Thoracic aorta (tissue), 2 donors: ENCODE measurements around the gene SPAG8. TPM values are rescaled to one million over a fixed set of nuclear protein-coding genes. Genes with fewer than 3 reads are reported as not detected.

Experiments used
- ATAC-seq: fragments of 150-250 bp; one replicate; pipeline ENCODE4 v1.8.0; 2017; ENCODE audit warnings: low read depth; ENCODE audit not compliant: insufficient number of reproducible peaks, low FRiP score
- DNase-seq: peaks from one replicate; pipeline ENCODE4 v3.0.0-alpha.2; 2020; ENCODE audit warnings: low spot score
- H3K27ac ChIP-seq, 2 donors: fragments of 200-600 bp; sonication (generic); 1 replicate in 1 of 2; 2 replicates in 1 of 2; pipeline ENCODE4 v1.5.1; 2016; ENCODE audit warnings: mild to moderate bottlenecking in 2 of 2, moderate library complexity in 2 of 2
- H3K27me3 ChIP-seq: fragments of 200-600 bp; sonication (generic); replicated peaks from 2 replicates; pipeline ENCODE4 v1.6.0; 2016; ENCODE audit warnings: mild to moderate bottlenecking; ENCODE audit not compliant: insufficient read depth
- H3K36me3 ChIP-seq: fragments of 200-600 bp; sonication (generic); one replicate; pipeline ENCODE4 v1.5.1; 2016
- H3K4me1 ChIP-seq, 2 donors: fragments of 200-600 bp; sonication (generic); 1 replicate in 1 of 2; 2 replicates in 1 of 2; pipeline versions ENCODE4 v1.5.1 to v1.6.0; 2016; ENCODE audit warnings: low read depth in 2 of 2, mild to moderate bottlenecking in 1 of 2; ENCODE audit not compliant: control insufficient read depth in 1 of 2
- H3K4me3 ChIP-seq: fragments of 200-600 bp; sonication (generic); 2 replicates; pipeline ENCODE4 v1.5.1; 2016; ENCODE audit warnings: mild to moderate bottlenecking
- H3K9me3 ChIP-seq: fragments of 200-600 bp; sonication (generic); 2 replicates; pipeline ENCODE4 v1.5.1; 2016
- total RNA-seq, 2 donors: library from RNA; depleted of rRNA; stranded (reverse); fragments of >200 nt; gene quantifications; one replicate each; pipeline versions ENCODE4 v1.1.0 to v1.2.3, GENCODE V29; 2016
- TF ChIP-seq, protein P1 (sequence below): fragments of 200-600 bp; sonication (generic); IDR thresholded peaks from one replicate; pipeline ENCODE4 v1.5.1; 2019; ENCODE audit warnings: antibody characterized with exemption

Gene SPAG8
- total RNA-seq, 2 donors from 2014 or later = 0.21 to 5.7 TPM

GRCh38 chr9:35852267-35852815, 40.3 kb upstream of the SPAG8 start:
- Histone ChIP-seq H3K27me3 (no peaks in the 10 kb centered on the region), H3K4me3 (no peak overlapping the region), H3K4me1 (peaks cover 7 to 14% of the 10 kb centered on the region in 2 donors), H3K9me3 (no peaks in the 10 kb centered on the region), H3K27ac (no peak overlapping the region), H3K36me3 (peaks cover 4% of the 10 kb centered on the region)
- TF ChIP-seq, protein P1, sequence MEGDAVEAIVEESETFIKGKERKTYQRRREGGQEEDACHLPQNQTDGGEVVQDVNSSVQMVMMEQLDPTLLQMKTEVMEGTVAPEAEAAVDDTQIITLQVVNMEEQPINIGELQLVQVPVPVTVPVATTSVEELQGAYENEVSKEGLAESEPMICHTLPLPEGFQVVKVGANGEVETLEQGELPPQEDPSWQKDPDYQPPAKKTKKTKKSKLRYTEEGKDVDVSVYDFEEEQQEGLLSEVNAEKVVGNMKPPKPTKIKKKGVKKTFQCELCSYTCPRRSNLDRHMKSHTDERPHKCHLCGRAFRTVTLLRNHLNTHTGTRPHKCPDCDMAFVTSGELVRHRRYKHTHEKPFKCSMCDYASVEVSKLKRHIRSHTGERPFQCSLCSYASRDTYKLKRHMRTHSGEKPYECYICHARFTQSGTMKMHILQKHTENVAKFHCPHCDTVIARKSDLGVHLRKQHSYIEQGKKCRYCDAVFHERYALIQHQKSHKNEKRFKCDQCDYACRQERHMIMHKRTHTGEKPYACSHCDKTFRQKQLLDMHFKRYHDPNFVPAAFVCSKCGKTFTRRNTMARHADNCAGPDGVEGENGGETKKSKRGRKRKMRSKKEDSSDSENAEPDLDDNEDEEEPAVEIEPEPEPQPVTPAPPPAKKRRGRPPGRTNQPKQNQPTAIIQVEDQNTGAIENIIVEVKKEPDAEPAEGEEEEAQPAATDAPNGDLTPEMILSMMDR = no peak
- ATAC-seq (no peak), DNase-seq (no peak)

- Histone ChIP-seq H3K4me1 (peaks cover 20 to 43% of the 10 kb centered on the region in 2 donors), H3K9me3 (no peaks in the 10 kb centered on the region), H3K4me3 (no peak overlapping the region), H3K36me3 (no peaks in the 10 kb centered on the region), H3K27ac (peak overlapping the region; percentile 23 to 40), H3K27me3 (no peaks in the 10 kb centered on the region)
- ATAC-seq = peak; percentile 45
- TF ChIP-seq, protein P1 = no peak
- no peak for DNase-seq
These were observed 35.9 kb upstream of the SPAG8 start for GRCh38 chr9:35847792-35848572.

DNA sequence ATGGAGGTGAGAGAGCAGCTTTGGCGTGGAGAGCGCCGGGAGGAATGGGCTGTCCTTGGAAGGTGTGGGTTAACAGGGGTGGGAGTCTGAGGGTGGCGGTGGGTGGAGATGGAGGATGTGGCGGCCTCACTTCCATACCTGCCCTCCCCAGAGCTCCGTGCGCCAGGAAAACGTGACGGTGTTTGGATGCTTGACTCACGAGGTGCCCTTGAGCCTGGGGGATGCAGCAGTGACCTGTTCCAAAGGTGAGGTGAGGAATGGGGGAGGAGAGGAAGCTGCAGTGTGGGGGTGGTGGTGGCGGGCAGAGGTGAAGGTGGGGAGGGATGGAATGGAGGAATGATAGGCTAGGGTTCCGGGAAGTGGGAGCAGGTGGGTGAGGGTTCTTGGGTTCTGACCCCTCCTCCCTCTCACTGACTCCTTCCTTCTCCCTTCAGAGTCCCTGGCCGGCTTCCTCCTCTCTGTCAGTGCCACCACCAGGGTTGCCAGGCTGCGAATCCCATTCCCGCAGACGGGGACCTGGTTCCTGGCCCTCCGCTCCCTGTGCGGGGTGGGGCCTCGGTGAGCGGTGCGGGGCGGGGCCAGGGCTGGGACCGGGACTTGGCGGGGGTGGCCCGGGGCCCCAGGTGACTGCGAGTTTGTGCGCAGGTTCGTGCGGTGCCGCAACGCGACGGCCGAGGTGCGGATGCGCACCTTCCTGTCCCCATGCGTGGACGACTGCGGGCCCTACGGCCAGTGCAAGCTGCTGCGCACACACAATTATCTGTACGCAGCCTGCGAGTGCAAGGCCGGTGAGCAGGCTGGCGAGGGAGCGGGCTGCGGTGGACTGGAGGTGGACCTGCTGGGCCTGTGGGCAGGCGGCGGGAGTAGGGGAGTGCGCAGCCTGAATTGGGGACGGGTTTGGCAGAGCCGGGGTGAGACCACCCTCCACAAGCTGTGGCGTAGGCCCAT, 34.0 kb upstream of the SPAG8 start:
- Histone ChIP-seq H3K36me3 (no peaks in the 10 kb centered on the region), H3K4me1 (peaks cover 20 to 43% of the 10 kb centered on the region in 2 donors), H3K27ac (peak overlapping the region; percentile 3 to 39), H3K9me3 (no peaks in the 10 kb centered on the region), H3K27me3 (no peaks in the 10 kb centered on the region), H3K4me3 (no peak overlapping the region)
- DNase-seq (no peak), ATAC-seq (no peak)
- TF ChIP-seq, protein P1 = no peak

DNA sequence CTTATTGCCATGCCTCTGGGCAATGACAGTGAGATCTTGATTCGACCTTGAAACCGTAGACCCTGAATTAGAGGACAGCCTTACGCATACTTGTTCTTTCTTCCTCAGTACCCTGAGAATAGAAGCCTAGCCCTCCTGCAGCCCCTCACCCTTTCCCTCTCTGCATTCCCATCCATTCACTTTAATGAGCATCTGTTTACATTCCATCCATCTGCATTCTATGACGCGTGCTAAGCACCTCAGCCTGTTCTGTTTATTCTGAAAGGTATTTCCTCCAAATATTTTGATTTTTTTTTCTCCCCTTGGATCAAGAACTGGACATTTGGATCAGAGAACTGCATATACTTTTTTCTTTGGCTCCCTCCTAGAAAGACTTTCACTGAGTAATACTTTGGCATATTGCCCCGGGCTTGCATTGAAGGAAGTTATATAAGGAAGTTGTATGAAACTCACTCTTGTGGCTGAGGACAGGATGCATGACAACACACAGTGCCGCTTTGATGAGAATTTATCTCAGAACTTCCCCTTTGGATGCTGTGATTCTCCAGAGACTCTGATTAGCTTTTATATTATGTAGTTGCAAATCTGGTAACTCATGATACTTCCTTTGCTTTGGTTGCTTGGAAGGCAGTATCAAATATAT, 32.7 kb upstream of the SPAG8 start:
- Histone ChIP-seq H3K4me3 (peak overlapping the region; percentile 3), H3K36me3 (no peaks in the 10 kb centered on the region), H3K27me3 (no peaks in the 10 kb centered on the region), H3K27ac (peak overlapping the region; percentile 10 to 39), H3K4me1 (peaks cover 20 to 43% of the 10 kb centered on the region in 2 donors), H3K9me3 (no peaks in the 10 kb centered on the region)
- TF ChIP-seq, protein P1 = no peak
- no peak for ATAC-seq
- peak; percentile 25 for DNase-seq
